ENCODE results near the gene GABRR3. TPM values are rescaled to one million over a fixed set of nuclear protein-coding genes. Genes with fewer than 3 reads are reported as not detected.

Gene GABRR3
- total RNA-seq, 3 donors from 2014 or later (not counting 1 experiment from before 2014, with no cell fraction given): not detected

GRCh38 chr3:98021830-98022560 lies 13.1 kb downstream of the GABRR3 start:
- H3K4me1 ChIP-seq (ENCODE audit: control insufficient read depth, insufficient read depth, low read length): no peaks in the 10 kb centered on the region
- Mint-ChIP-seq H3K27ac (no peak overlapping the region), H3K4me3 (no peak overlapping the region), H3K36me3 (no peaks in the 10 kb centered on the region), H3K9me3 (no peaks in the 10 kb centered on the region), H3K27me3 (ENCODE audit: low read depth in 2 of 2) (peaks cover 0 to 8% of the 10 kb centered on the region in 2 donors), H3K4me1 (no peaks in the 10 kb centered on the region)
- DNase-seq: no peak
- no peak overlapping the region for H3K27ac ChIP-seq (ENCODE audit: low read length)
- WGBS (ENCODE audit: insufficient coverage): 81% methylated on average over 4 of the region's 5 CpGs
- H3K9me3 ChIP-seq (ENCODE audit: control insufficient read depth, insufficient read depth, low read length): no peaks in the 10 kb centered on the region
- no peak for ATAC-seq
- no peaks in the 10 kb centered on the region for H3K36me3 ChIP-seq (ENCODE audit: control insufficient read depth, insufficient read depth, low read length)
- intact Hi-C loops (cut with micrococcal nuclease): no loop called here
- no peak overlapping the region for H3K4me3 ChIP-seq (ENCODE audit: low read length)
- TF ChIP-seq CTCF (IDR thresholded peaks at IDR 0.05): no peak
- no peaks in the 10 kb centered on the region for H3K27me3 ChIP-seq (ENCODE audit: control insufficient read depth, insufficient read depth, low read length)

GRCh38 chr3:98020412-98020811 lies 14.7 kb downstream of the GABRR3 start:
- intact Hi-C loops (cut with micrococcal nuclease): no loop called here
- TF ChIP-seq CTCF (IDR thresholded peaks at IDR 0.05): no peak
- 92% methylated on average over 3 of the region's 4 CpGs for WGBS (ENCODE audit: insufficient coverage)

GRCh38 chr3:98018301-98018700 lies 16.8 kb downstream of the GABRR3 start:
- Mint-ChIP-seq H3K4me1 (no peaks in the 10 kb centered on the region), H3K27me3 (ENCODE audit: low read depth in 2 of 2) (peaks cover 3 to 8% of the 10 kb centered on the region in 2 donors), H3K9me3 (no peaks in the 10 kb centered on the region), H3K4me3 (no peak overlapping the region), H3K27ac (no peak overlapping the region), H3K36me3 (no peaks in the 10 kb centered on the region)
- no peak for ATAC-seq
- H3K27me3 ChIP-seq (ENCODE audit: control insufficient read depth, insufficient read depth, low read length): no peaks in the 10 kb centered on the region
- no peak for TF ChIP-seq CTCF (IDR thresholded peaks at IDR 0.05)
- DNase-seq: no peak
- WGBS (ENCODE audit: insufficient coverage): 92% methylated on average over 1 of the region's 4 CpGs
- H3K9me3 ChIP-seq (ENCODE audit: control insufficient read depth, insufficient read depth, low read length): no peaks in the 10 kb centered on the region
- H3K36me3 ChIP-seq (ENCODE audit: control insufficient read depth, insufficient read depth, low read length): no peaks in the 10 kb centered on the region
- intact Hi-C loops (cut with micrococcal nuclease): no loop called here
- H3K4me3 ChIP-seq (ENCODE audit: low read length): no peak overlapping the region
- H3K27ac ChIP-seq (ENCODE audit: low read length): no peak overlapping the region
- H3K4me1 ChIP-seq (ENCODE audit: control insufficient read depth, insufficient read depth, low read length): no peaks in the 10 kb centered on the region

More at GRCh38 chr3:98020412-98020811, 14.7 kb downstream of the GABRR3 start:
- H3K27me3 ChIP-seq (ENCODE audit: control insufficient read depth, insufficient read depth, low read length): no peaks in the 10 kb centered on the region
- no peaks in the 10 kb centered on the region for H3K9me3 ChIP-seq (ENCODE audit: control insufficient read depth, insufficient read depth, low read length)
- no peak overlapping the region for H3K27ac ChIP-seq (ENCODE audit: low read length)
- H3K36me3 ChIP-seq (ENCODE audit: control insufficient read depth, insufficient read depth, low read length): no peaks in the 10 kb centered on the region
- Mint-ChIP-seq H3K36me3 (no peaks in the 10 kb centered on the region), H3K9me3 (no peaks in the 10 kb centered on the region), H3K27ac (no peak overlapping the region), H3K4me3 (no peak overlapping the region), H3K27me3 (ENCODE audit: low read depth in 2 of 2) (peaks cover 0 to 8% of the 10 kb centered on the region in 2 donors), H3K4me1 (no peaks in the 10 kb centered on the region)
- H3K4me1 ChIP-seq (ENCODE audit: control insufficient read depth, insufficient read depth, low read length): no peaks in the 10 kb centered on the region
- DNase-seq (no peak), ATAC-seq (no peak)
- H3K4me3 ChIP-seq (ENCODE audit: low read length): no peak overlapping the region

GRCh38 chr3:98014268-98014585 lies 20.9 kb downstream of the GABRR3 start:
- no peak for ATAC-seq

More at GRCh38 chr3:98014268-98014585, 20.9 kb downstream of the GABRR3 start:
- TF ChIP-seq CTCF (IDR thresholded peaks at IDR 0.05): no peak
- Histone ChIP-seq H3K9me3 (ENCODE audit: control insufficient read depth, insufficient read depth, low read length) (no peaks in the 10 kb centered on the region), H3K36me3 (ENCODE audit: control insufficient read depth, insufficient read depth, low read length) (no peaks in the 10 kb centered on the region), H3K4me1 (ENCODE audit: control insufficient read depth, insufficient read depth, low read length) (no peaks in the 10 kb centered on the region), H3K4me3 (ENCODE audit: low read length) (no peak overlapping the region), H3K27ac (ENCODE audit: low read length) (no peak overlapping the region), H3K27me3 (ENCODE audit: control insufficient read depth, insufficient read depth, low read length) (no peaks in the 10 kb centered on the region)
- Mint-ChIP-seq H3K27ac (no peak overlapping the region), H3K4me3 (no peak overlapping the region), H3K36me3 (no peaks in the 10 kb centered on the region), H3K9me3 (no peaks in the 10 kb centered on the region), H3K4me1 (no peaks in the 10 kb centered on the region), H3K27me3 (ENCODE audit: low read depth in 2 of 2) (peaks cover 3 to 10% of the 10 kb centered on the region in 2 donors)
- 96% methylated on average over 2 of the region's 2 CpGs for WGBS (ENCODE audit: insufficient coverage)
- DNase-seq: no peak
- intact Hi-C loops (cut with micrococcal nuclease): no loop called here

Data from natural killer cell (primary cell).